ENCODE measurements around the gene PELI2. TPM values are rescaled to one million over a fixed set of nuclear protein-coding genes. Genes with fewer than 3 reads are reported as not detected.

PELI2 gene, protein sequence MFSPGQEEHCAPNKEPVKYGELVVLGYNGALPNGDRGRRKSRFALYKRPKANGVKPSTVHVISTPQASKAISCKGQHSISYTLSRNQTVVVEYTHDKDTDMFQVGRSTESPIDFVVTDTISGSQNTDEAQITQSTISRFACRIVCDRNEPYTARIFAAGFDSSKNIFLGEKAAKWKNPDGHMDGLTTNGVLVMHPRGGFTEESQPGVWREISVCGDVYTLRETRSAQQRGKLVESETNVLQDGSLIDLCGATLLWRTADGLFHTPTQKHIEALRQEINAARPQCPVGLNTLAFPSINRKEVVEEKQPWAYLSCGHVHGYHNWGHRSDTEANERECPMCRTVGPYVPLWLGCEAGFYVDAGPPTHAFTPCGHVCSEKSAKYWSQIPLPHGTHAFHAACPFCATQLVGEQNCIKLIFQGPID
- total RNA-seq = 1.6 TPM
- long read RNA-seq, partial matches to known transcripts = 0 of 1 reads
- long read RNA-seq, other reads (novel, unspliced or antisense) = 1 of 1 reads

DNA sequence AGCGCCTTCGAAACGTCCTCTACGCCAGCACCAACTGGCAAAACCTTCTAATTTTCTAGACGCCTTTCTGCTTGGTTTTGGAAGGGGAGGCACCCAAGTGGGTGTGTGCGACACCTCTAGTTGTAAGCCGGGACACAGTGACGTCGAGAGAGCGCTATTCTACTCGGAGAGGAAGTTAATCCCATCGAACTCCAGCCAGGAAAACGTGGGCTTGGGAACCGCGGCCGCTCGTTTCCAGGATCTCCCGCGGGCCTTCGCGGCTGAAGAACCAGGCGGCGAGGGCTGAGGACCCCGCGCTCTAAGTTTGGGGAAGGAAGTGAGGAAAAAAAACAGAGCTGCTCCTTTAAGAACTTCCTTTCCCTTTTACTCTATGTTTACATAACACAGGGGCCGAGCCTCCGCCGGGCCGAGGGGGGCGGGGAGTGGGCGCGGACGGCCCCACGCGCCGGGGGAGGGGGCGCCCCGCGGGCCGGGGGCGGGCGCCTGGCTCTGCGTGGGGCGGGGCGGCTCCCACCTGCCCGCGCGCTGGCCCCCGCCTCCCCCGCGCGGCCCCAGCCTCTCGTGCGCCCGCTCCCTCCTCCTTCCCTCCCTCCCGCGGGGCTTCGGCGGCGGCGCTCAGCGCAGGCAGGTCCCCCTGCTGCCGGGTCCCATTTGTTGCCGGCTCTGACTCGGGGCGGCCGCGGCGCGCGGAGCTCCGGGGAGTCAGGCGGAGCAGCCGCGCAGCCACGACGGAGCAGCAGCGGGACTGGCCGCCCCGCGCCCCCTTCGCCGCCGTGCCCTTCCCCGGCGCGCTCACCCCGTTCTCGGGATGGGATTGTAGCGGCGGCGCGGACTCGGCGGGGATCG is at the start of gene PELI2:
PELI2 (plus strand) TSS at position 647 of the 846 bp plus-strand sequence. CDS start 250 bp downstream, outside the sequence.
- DNase-seq = peak; percentile 89
- intact Hi-C loops (cut with micrococcal nuclease) = no loop called here

DNA sequence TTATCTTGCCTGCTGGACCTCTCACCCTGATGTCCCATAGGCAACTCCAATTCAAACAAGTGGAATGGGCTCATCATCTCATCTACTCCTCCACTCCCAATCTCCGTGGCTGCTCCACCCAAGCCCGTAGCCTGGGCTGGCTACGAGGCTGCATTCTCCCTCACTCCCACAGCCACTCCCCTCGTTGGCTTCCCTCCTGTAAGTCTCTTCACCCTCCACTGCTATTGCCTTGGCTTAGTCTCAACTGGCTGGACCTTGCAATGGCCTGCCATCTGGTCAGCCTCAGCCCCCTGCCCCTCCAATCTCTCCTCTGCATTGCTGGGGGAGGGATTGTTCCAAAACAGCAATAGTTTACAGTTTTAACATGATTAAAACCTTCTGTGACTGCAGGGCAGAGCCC is 44.4 kb upstream of the PELI2 start:
- ATAC-seq = no peak
- no peak for DNase-seq
- intact Hi-C loops (cut with micrococcal nuclease) = no loop called here

More for the DNA sequence above, at the start of gene PELI2:
- ATAC-seq = peak; percentile 87

DNA sequence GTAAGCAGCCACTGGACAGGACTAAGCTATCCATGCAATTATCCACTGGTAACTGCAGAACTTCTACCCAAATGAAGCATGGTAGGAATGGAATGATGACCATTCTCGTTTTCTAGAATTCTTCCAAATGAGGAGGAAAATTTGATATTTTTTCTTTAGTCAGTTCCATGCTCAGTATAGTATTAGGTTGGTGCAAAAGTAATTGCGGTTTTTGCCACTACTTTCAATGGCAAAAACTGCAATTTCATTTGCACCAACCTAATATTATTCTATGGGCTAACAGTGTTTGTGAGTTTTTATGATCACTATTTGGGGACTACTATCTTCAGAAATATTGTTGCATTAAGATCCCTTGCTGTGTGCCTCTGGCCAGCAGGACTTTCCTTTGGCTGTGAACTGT is 42.9 kb upstream of the PELI2 start:
- ATAC-seq (no peak), DNase-seq (no peak)
- intact Hi-C loops (cut with micrococcal nuclease) = no loop called here

DNA sequence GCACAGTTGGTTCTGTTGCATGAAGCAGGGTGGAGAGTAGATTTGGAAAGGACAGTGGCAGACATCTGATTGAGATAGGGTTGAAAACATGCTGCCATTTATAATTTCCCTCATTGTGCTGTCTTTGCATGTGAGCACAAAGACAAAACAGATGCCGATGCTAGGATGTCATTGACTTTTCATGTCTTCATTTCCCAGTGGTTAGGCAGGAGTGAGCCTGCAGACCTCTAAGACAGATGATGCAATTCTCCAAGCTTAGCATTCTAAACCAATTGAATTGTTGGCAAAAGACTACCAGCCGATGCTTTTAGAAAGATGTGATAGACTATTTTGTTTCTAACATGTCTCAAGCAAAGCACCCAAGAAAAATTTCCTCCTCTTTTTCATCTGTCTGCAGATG is 37.1 kb upstream of the PELI2 start:
- DNase-seq (no peak), ATAC-seq (no peak)
- intact Hi-C loops (cut with micrococcal nuclease) = no loop called here

DNA sequence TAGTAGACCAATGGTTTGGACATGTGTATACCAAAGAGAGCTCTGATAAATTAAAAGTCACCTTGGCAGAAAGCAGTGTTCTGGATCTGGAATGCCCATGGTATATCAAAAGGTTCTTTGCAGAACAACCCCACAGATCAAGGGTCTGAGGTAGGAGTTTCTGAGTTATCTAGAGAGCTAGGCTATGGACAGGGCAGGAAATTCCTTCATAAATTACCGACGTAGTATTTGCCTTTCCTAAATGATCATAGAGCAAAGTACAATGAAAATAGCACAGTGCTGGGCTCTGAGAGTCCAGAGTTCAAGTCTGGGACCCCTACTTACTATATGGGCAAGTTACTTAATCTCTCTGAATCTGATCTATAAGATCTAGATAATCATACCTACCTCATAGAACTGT is 35.3 kb upstream of the PELI2 start:
- ATAC-seq (no peak), DNase-seq (no peak)
- intact Hi-C loops (cut with micrococcal nuclease) = no loop called here

- no peak for DNase-seq
- intact Hi-C loops (cut with micrococcal nuclease) = no loop called here
- no peak for ATAC-seq
Observed at GRCh38 chr14:56085471-56085870, 32.7 kb upstream of the PELI2 start.

GRCh38 chr14:56087671-56088471 is 30.3 kb upstream of the PELI2 start:
- no peak for ATAC-seq
- intact Hi-C loops (cut with micrococcal nuclease) = no loop called here
- DNase-seq = no peak

DNA sequence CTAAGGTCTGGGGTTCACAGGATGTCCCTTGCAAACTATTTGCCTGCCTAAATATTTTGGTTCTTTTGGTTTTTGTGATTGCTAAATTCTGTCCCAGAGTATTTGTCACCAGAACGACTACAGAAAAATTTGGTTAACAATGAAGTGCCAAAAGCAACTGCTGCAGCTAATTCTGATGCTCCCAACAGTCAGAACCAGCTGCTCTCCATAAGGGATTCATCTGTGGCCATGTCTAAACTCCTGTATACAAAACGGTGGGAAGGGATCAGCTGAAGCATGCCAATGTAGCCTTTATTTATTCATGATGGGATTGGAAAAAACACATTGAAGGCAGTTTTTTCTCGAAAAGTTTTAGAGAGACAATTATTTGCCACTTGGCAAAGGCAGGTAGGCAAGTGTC is 29.3 kb upstream of the PELI2 start:
- intact Hi-C loops (cut with micrococcal nuclease) = no loop called here
- no peak for ATAC-seq
- DNase-seq = no peak

DNA sequence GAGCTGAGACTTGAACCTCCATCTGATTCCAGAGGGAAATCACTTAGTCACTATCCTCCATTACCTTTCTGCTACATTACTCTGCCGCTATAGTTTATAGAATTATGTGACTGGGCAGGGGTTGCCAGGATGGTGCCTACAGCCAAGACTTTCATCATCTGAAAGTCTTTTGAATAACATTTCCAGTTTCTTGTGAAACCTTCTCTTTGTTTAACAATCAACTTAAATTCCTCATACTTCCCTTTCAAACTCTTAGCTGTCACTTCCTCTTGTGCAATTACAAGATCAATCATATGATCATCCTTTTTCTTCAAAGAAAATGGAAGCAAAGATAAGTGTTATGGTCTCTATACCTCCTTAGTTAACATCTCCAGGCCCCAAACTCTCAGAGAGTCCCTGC is 25.4 kb upstream of the PELI2 start:
- ATAC-seq (no peak), DNase-seq (no peak)
- intact Hi-C loops (cut with micrococcal nuclease) = no loop called here

DNA sequence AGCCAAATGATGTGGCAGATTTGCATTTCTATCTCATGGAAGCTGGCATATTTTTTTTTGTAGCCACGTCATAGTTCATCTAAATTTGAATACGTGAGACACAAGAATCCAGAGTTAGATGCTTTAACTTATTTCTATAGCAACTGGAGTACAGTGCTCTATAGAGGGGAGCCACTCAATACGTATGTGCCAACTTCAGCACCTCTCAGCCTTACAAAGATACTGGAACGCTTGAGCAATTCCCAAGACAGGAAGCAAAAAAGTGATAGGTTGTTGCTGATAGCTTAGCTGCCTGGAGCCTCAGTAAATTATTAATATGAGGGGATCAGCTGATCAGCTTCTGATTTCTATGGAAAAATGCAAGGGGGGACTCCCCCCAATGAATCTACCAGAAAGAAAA is 24.1 kb upstream of the PELI2 start:
- DNase-seq (no peak), ATAC-seq (no peak)
- intact Hi-C loops (cut with micrococcal nuclease) = no loop called here

DNA sequence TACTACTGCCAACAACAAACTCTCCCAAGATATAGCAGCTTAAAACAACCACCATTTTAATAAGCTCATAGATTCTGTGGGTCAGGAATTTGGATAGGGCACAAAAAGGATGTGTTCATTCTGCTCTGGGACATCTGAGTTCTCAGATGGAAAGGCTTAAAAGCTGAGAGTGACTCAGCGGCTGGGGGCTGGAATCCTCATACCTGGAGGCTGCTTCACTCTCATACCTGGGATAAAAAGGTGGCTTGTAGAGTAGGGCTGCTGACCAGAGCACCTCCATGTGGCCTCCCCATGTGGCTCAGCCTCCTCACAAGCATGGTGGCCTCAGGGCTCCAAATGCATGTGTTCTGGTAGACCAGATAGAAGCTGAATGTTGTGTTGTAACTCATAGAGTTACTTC is 20.2 kb upstream of the PELI2 start:
- ATAC-seq (no peak), DNase-seq (no peak)
- intact Hi-C loops (cut with micrococcal nuclease) = no loop called here

GRCh38 chr14:56099081-56099797 is 19.0 kb upstream of the PELI2 start:
- intact Hi-C loops (cut with micrococcal nuclease) = no loop called here
- no peak for DNase-seq
- no peak for ATAC-seq

GRCh38 chr14:56100556-56100955 is 17.7 kb upstream of the PELI2 start:
- intact Hi-C loops (cut with micrococcal nuclease) = no loop called here
- no peak for ATAC-seq
- no peak for DNase-seq

DNA sequence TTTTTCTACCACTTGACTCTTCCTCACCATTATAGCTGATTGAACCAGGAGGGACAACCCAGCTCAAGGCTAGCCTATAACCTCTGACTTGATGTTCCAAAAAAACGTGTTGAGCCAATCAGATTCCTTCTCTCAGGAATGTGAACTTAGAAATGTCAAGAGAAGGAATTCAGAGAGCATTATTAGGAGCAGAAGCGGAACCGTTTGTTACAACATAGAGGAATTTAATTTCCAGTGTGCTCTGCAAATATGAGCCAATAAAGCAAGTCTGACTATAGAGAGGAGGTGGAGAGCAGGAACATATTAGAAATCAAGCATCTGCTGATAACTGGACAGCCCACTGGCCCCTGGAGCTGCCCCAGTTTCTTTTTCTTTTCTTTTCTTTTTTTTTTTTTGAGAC is 15.3 kb upstream of the PELI2 start:
- ATAC-seq (no peak), DNase-seq (no peak)
- intact Hi-C loops (cut with micrococcal nuclease) = no loop called here

GRCh38 chr14:56107615-56108014 is 10.6 kb upstream of the PELI2 start:
- intact Hi-C loops (cut with micrococcal nuclease) = no loop called here
- DNase-seq (no peak), ATAC-seq (no peak)

DNA sequence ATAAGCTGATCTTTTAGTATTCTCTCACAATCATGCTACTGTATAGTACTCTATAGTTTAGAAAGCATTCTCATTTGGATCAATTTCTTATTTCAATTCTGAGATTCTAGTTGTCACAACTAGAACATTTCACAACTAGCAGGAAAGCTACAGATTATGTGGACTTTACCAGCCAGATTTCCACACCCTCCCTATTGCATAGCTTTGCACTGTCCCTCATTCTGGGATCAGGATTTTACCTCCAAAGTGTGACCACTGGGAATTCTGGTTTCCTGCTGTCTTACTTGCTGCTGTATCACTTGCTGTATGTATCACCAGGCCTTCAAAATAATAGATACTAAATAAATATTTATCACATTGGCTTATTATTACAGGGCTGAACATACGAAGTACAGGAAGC is 10.2 kb upstream of the PELI2 start:
- intact Hi-C loops (cut with micrococcal nuclease) = no loop called here
- DNase-seq (no peak), ATAC-seq (no peak)

DNA sequence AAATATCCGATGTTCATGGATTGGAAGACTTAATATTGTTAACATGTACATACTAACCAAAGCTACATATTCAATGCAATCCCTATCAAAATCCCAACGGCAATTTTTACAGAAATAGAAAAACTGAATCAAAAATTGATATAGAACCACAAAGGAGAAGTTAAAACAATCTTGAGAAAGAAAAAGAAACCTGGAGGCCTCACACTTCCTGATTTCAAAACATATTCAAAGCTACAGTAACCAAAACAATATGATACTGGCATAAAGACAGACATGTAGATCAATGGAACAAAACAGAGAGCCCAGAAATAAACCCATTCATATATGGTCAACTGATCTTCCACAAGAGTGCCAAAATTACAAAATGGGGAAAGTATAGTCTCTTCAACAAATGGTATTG is 5.4 kb upstream of the PELI2 start:
- ATAC-seq = no peak
- intact Hi-C loops (cut with micrococcal nuclease) = no loop called here

DNA sequence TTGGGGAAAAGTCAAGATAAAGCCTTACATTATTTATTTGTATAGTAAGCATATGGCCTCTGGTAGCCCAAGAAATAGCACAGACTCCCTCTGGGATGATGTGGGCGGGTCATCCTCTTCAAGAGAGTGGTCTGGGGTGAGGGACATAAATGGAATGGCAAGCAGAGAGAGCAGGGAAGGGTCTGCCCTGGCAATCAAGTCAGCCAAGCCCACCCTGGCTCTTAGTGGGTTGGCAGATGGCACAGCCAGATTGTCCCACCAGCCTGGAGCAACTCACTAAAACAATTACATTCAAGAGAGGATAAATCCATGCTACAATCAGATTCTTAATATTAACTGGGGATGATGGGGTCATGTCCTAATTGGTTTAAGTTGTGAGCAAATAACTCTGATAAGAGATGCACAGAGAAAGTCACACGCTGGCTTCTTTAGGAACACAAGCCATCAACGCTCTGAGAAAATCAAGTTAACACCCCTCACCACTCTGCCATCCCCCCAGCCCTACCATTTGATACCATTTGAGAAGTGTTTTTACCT is 2.8 kb upstream of the PELI2 start:
- intact Hi-C loops (cut with micrococcal nuclease) = no loop called here
- no peak for ATAC-seq
- DNase-seq = no peak

More for the DNA sequence above, 5.4 kb upstream of the PELI2 start:
- no peak for DNase-seq
